ENCODE data around the gene PDS5A. TPM values are rescaled to one million over a fixed set of nuclear protein-coding genes. Genes with fewer than 3 reads are reported as not detected.
"Not testable (repeated sequence)": the region's sequence is repeated elsewhere in the genome, so short reads cannot be mapped to it uniquely, and the experiment has no call there.

The PDS5A gene
- total RNA-seq, 1 donor from 2014 or later: 52.8 TPM

DNA sequence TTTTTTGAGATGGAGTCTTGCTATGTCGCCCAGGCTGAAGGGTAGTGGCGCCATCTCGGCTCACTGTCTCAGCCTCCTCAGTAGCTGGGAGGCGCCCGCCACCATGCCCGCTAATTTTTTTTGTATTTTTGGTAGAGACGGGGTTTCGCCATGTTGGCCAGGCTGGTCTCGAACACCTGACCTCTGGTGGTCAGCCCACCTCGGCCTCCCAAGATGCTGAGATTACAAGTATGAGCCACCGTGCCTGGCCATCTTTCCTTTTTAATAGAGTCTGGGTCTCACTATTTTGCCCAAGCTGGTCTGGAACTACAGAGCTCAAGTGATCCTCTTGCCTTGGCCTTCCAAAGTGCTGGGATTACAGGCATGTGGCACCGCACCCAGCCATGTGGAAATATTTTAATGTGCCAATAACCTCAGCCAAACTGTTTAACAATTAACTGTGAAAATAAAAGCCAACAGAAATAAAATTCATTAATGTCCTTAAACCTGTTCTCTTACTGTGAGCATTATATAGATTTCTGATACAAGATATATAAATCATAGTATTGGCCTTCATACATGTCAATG, 16.3 kb downstream of the PDS5A start:
- no peak for DNase-seq (ENCODE audit: low read depth in 2 of 2)

DNA sequence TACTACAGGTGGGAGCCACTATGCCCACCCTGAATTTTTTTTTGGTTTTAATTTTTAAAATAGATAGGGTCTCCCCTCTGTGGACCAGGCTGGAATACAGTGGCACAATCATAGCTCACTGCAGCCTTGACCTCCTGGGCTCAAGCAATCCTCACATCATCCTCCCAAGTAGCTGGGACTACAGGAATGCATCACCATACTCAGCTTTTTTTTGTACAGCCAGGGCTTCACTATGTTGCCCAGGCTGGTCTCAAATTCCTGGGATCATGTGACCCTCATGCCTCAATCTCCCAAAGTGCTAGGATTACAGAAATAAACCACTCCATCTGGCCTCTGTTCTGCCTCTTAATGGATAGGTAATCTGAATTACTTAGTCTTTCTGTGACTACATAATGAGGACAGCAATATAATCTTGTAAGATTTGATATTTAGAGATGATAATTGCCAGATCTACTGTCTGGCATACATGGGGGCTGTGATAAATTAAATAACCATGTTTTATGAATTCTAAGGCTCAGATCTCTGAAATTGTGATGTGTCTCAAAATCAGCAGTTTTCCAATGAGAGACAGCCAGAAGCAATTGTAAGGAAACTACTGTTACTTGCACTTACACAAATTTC, 26.7 kb downstream of the PDS5A start:
- DNase-seq (ENCODE audit: low read depth in 2 of 2): no peak

DNA sequence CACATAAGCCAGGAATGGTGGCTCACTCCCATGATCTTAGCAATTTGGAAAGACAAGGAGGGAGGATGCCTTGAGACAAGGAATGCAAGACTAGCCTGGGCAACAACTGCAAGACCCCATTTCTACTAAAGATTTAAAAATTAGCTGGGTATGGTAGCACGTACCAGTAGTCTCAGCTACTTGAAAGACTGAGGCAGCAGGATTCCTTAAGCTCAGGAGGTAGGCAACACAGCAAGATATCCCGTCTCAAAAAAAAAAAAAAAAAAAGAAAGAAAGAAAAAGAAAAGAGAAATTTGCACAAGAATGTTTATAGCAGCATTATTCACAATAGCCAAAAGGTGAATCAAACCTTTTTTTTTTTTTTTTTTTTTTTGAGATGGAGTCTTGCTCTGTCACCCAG, 29.7 kb downstream of the PDS5A start:
- no peak for DNase-seq (ENCODE audit: low read depth in 2 of 2)

DNA sequence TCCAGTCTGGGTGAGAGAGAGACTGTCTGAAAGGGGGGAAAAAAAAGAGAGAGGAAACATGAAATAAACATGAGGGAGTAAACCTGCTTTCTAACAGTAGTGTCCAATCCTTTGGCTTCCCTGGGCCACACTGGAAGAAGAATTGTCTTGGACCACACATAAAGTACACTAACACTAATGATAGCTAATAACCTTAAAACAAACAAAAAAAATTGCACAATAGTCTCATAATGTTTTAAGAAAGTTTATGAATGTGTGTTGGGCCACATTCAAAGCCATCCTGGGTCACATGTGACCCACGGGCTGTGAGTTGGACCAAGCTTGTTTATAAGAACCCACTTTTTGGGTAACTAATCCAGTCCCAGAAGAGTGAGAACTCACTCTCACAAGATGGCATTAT, 30.3 kb downstream of the PDS5A start:
- DNase-seq (ENCODE audit: low read depth in 2 of 2): no peak

DNA sequence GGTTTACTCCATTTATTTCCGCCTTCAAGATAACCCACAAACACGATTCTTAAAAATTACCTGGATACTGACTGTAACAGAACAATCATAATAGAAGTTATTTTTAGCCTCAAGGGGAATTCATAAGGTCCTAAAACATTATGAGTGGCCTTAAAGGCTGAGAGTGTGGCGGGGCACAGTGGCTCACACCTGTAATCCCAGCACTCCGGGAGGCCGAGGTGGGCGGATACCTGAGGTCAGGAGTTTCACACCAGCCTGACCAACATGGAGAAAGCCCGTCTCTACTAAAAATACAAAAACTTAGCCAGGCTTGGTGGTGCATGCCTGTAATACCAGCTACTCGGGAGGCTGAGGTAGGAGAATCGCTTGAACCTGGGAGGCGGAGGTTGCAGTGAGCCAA, 33.5 kb downstream of the PDS5A start:
- not testable (repeated sequence) for DNase-seq (ENCODE audit: low read depth in 2 of 2)

DNA sequence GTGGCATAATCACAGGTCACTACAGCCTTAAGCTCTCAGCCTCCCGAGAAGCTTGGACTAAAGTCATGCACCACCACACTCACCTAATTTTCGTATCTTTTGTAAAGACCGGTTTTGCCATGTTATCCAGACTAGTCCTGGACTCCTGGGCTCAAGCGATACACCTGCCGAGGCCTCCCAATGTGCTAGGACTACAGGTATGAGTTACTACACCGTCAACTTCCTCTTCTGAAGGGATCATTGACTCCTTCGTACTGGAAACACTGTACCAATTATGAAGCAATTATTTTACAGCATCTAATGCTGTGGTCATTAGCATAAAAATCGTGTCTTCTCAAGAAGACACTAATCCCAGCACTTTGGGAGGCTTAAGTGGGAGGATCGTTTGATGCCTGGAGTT, 35.2 kb downstream of the PDS5A start:
- DNase-seq (ENCODE audit: low read depth in 2 of 2): no peak

DNA sequence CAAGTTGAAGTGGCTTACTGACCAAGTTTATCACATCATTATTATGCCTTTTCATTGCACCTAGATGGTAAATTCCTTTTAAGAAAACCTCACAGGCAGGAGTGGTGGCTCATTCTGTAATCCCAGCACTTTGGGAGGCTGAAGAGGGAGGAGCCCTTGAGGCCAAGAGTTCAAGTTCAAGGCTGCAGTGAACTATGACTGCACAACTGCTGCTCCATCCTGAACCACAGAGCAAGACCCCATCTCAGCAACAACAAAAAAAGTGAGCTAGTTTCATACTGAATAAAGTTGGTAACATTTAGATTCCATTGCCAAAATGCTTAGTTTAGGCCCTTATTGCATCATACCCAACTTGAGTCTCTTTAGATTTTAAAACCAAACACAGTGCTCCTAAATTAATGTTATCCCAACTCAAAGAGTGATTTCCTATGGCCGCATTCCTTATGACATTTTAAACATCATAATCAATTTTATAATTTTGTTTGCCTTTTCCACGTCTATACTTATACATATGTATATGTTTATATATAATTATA, 36.0 kb downstream of the PDS5A start:
- no peak for DNase-seq (ENCODE audit: low read depth in 2 of 2)

DNA sequence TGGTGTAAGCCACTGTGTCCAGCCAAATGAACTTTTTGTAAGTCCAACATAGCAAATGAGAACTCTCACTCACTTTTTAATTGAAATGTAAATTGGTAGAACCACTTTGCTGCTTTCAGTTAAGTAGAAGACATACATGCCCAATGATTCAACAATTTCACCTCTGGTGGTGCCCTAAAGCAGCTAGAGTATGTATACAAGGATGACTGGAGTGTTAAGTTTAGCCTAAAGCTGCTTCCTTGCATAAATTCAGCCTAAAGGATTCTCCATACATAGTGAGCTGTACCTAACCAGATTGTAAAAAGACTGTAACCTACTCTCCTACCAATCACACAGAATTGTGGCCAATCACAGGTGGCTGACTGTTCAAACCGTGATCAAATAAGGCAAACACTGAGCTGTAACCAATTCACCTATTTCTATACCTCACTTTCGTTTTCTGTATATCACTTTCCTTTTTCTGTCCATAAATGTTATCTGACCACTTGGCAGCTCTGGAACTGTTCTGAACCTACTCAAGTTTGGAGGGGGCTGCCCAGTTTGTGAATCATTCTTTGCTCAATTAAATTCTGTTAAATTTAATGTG, 39.9 kb downstream of the PDS5A start:
- DNase-seq (ENCODE audit: low read depth in 2 of 2): no peak

DNA sequence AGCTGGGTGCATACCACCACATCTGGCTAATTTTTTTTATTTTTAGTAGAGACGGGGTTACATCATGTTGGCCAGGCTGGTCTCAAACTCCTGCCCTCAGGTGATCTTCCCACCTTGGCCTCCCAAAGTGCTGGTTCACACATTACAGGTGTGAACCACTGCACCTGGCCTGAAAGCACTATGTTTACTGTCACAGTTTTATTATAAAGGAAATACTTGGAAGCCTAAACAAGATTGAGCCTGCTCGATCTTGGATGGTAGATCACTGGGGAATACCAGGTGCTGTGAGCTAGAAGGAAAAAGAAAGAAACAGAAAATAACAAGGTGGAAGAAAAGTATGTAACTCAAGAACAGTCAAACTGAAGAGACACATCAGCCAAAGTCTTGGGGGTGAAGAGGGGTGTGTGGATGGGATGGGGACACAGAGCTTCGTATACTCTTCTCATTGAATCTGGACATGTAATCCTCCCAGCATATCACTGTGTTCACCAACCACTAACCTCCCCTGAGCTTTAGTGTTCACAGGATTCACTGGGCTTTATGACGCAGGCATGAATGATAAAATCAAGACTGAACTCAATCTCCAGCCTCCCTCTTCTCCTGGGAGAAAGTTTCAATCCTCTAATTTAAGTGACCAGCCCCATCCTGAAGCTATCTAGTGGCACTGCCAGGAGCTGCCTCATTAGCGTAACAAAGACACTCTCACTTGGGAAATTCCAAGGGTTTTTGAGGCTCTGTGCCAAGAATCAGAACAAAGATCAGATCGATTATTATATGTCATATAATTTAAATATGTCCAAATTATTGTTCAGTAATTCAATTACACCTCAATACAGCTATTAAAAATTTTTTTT, 40.9 kb downstream of the PDS5A start:
- DNase-seq (ENCODE audit: low read depth in 2 of 2): no peak

DNA sequence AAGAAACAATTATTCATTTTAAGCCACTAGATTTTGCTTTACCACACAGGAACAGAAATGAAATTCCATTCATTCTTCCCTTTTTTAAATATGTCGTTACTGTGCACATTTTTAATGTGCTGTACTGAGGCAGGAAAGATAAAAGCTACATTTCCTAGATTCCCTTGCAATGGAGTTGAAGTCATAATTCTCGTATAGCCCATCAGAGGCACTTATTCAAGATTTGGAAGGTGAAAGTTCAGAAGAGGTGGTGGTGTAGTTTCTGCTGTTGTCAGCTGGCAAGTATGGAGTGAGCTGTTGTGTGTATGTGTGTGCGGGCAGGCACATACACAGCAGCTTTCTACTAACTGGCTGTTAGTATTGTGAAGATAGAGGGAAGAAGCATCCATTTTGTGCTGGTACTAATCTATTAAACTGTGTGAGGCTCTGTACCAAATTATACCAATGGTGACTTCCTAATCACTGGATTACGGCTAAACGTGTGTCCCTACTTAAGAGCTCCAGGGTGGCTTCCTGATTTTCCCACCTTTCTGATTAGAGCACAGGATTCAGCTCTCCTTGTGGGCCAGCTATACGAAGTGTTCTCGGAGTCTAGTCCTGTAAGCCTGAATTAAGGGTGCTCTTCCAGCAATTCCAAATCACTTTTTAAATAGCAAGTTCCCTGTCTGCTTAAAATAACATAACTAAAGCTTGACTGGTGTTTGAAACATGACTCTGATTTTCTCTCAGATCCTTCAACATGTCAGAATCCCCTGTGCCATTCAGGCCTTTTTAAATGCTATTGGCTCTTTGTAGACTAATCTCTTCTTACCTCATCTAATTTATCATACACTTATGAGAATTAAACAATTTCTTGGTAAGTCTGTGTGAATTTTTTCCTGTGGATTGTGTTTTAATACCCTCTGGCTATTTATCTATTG, 43.8 kb downstream of the PDS5A start:
- peak; percentile 23 to 40 for DNase-seq (ENCODE audit: low read depth in 2 of 2)

DNA sequence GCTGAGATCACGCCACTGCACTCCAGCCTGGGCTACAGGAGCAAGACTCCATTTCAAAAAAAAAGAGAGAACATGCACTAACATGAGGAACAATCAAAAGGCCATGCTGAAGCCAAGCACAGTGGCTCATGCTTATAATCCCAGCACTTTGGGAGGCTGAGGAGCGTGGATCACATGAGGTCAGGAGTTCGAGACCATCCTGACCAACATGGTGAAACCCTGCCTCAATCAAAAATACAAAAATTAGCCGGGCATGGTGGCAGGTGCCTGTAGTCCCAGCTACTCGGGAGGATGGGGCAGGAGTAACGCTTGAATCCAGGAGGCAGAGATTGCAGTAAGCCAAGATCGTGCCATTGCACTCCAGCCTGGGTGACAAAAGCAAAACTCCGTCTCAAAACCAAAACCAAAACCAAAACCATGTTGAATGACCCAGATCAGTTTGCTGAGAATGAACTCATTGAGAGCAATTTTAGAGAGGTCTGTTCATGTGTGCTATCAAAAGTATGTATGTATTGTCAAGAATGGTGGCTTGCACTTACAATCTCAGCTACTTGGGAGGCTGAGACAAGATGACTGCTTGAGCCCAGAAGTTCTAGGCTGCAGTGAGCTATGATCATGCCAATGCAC, 44.8 kb downstream of the PDS5A start:
- DNase-seq (ENCODE audit: low read depth in 2 of 2): peak; percentile 32 to 43

DNA sequence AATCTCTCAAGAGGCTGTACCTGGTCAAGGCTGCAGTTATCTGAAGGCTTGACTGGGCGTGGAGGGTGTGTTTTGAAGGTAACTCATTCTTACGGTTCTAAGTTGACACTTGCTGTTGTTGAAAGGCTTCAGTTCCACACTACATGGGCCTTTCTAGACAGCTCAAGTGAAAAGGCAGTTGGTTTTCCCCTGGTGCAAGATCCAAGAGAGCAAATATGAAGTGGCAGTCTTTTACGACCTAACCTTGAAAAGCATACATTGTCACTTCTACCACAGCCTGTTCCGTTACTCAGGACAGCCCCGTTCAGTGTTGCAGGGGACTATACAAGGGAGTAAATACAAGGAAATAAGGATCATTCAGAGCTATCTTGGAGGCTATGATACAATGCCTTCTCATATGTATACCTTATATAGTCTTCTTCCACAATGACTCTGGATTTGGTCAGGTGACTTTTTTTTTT, 46.2 kb downstream of the PDS5A start:
- no peak for DNase-seq (ENCODE audit: low read depth in 2 of 2)

DNA sequence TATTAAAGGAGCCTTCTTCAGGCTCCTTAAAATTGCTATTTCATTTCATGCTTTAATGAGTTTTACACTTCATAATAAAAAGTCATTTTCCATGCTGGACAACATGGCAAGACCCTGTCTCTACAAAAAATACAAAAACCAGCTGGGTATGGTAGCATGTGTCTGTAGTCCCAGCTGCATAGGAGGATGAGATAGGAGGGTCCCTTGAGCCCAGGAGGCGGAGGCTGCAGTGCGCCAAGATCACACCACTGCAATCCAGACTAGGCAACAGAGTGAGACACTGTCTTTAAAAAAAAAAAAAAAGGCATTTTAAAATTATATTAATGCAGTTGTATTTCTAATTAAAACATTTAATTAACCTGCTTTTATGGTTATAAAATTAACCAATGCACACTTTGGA, 49.2 kb downstream of the PDS5A start:
- no peak for DNase-seq (ENCODE audit: low read depth in 2 of 2)

DNA sequence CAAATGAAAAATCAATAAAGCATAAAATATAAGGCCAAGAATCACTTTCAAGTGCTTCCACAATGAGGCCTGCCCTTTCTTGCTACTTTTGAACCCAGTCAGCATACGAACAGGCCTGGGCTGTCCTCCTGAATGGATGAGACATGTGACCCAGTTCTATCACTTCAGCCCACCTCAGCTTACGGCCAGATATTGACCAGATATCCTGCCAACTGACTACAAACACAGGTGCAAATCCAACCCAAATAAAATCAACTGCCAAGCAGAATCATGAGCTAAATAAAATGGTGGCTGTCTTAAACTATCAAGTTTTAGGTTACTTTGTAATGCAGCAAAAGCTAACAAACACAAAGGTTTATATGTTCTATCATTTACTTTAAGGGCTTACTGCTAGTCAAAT, 53.7 kb downstream of the PDS5A start:
- DNase-seq (ENCODE audit: low read depth in 2 of 2): no peak

DNA sequence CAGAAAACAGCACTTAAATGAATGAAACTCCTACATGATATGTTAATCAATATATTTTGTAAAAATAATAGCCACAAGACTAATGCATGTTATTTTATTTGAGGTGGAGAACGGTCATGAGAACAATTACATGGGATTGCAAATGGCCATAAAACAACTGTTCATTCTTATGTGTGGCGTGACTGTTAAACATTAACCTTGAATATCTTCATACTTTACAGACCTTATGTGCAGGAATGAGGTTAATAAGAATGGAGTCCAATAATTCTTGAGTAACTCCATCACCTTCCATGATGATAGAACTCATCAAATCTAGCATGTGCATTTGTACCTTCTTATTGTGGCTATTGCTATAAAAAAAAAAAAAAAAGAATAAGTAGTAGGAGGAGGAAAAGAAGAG, 55.3 kb downstream of the PDS5A start:
- DNase-seq (ENCODE audit: low read depth in 2 of 2): no peak

DNA sequence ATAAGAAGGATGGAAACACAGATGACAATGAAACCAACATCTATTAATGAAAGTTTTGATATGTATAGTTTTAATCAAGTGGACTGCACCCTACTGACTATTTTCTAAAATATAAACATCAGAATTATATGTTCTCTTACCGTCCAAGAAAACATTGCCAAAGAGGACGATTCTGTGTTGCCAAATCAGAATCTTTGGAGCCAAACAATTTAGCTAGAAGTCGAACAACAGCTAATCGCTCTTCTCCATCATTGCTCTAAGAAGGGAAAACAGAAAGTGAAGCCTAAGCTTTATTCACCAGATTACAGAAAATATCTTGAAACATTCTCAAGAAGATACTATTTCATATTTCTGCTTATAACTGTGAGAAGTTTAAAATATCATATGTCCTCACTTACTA, 64.2 kb downstream of the PDS5A start:
- DNase-seq (ENCODE audit: low read depth in 2 of 2): no peak

DNA sequence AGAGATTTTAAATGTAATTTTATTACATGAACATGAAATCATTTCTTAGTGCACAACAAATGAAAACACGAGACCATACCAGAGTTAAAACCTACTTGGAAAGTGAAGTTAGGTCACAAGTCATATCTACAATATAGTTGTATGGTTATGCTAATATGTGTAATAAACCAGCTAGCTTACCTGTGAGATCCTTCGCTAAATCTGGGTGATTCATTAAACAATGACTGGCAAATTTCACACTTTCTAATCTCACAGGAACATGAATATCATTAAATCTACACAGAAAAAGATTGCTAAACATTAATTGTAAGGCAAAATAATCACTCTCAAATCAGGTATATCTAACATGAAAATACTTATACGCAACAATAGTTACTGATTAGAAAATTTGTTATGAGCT, 67.6 kb downstream of the PDS5A start:
- DNase-seq (ENCODE audit: low read depth in 2 of 2): no peak

DNA sequence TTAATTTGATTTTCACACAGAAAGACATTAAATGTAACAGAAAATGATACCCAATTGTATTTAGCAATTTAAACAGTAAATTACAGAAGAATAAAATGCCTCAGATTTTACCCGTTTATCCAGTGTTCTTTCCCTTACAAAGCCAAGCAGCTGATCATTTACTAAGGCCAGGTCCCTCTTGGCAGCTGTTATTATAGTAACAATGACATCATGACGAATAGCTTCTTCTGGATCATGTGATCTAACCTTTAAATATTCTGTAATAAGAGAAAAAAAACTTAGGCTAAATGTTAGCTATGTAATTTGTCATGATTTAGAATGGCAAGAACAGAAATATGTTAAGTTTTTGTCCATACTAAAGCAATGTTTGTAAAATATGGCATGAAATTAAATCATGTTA, 69.4 kb downstream of the PDS5A start:
- peak in 1 of 2 donors; percentile 30 for DNase-seq (ENCODE audit: low read depth in 2 of 2)

DNA sequence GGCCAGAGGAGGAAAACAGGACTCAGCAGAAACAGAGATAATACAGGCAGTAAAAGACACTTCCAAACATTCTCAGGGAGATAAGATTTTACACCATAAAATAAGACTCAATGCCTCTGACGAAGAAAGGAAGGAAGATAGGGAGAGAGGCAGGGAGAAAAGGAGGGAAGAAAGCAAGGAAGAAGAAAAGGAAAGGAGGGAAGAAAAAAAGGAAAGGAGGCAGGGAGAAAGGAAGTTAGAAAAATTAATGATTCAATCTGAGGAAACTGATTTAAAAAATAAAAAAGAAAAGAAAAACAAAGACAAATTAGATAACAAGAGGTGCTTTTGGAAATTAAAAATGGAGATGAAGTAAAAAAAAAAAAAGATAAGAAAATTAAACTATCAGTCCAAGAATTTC, 72.1 kb downstream of the PDS5A start:
- no peak for DNase-seq (ENCODE audit: low read depth in 2 of 2)

DNA sequence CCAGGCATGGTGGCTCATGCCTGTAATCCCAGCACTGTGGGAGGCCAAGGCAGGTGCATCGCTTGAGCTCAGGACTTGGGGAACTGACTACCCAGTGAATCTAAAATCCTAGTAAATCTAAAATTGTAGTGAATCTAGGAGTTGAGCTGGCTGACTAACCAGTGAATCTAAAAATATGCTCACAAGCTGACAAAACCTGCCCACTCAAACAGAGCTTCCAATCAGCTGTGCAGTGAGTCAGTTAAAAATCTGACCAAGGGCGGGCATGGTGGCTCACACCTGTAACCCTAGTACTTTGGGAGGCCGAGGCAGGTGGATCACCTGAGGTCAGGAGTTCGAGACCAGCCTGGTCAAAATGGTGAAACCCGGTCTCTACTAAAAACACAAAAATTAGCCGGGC, 72.7 kb downstream of the PDS5A start:
- DNase-seq (ENCODE audit: low read depth in 2 of 2): not testable (repeated sequence)

DNA sequence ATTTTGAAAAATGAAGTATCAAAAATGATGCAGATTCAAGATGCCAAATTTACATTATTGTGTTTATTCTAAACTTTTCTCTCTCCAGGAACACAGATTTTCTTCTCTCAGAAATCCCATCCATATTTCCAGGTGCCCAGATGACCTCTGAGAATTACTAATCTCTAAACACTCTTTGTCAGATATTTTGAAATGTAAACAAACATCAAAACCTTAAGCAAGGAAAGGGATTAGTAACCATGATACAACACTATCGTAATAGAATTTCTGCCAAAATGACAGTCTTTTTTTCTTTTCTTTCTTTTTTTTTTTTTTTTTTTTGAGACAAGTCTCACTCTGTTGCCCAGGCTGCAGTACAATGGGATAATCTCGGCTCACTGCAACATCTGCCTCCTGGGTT, 76.7 kb downstream of the PDS5A start:
- DNase-seq (ENCODE audit: low read depth in 2 of 2): peak in 1 of 2 donors; percentile 23

All from lung microvascular endothelial cell (primary cell).